ENCODE measurements around the gene ITGB6. TPM values are rescaled to one million over a fixed set of nuclear protein-coding genes. Genes with fewer than 3 reads are reported as not detected.

The ITGB6 gene
- total and polyA plus RNA-seq, 2 of the 4 experiments (the other 2 are of a cell fraction): under 0.01 TPM; not detected in 1

GRCh38 chr2:160226367-160226766, 26.3 kb upstream of the ITGB6 start:
- Histone ChIP-seq H3K9me3 (ENCODE audit: control insufficient read depth, insufficient read depth, low read length) (no peaks in the 10 kb centered on the region), H3K4me1 (ENCODE audit: control insufficient read depth, insufficient read depth, low read length) (peaks cover 33% of the 10 kb centered on the region), H3K27ac (ENCODE audit: insufficient read depth, low read length) (no peak overlapping the region), H4K8ac (ENCODE audit: low read depth in 2 of 2, low read length in 2 of 2) (no peak overlapping the region), H4K5ac (ENCODE audit: low read depth, low read length) (peak overlapping the region; percentile 20; the same call in 1 of the 2 replicates), H3K18ac (ENCODE audit: low read depth, low read length) (peak overlapping the region; percentile 55; the same call in 1 of the 2 replicates), H2BK120ac (ENCODE audit: low read depth, low read length) (peak overlapping the region; percentile 44; the same call in 1 of the 2 replicates), H3K4me2 (ENCODE audit: low read depth, low read length) (no peak overlapping the region), H3K14ac (replicated peaks; ENCODE audit: low read depth, low read length) (no peak overlapping the region), H3K27me3 (ENCODE audit: control insufficient read depth, insufficient read depth, low read length) (no peaks in the 10 kb centered on the region), H4K20me1 (ENCODE audit: insufficient read depth, low read length) (no peaks in the 10 kb centered on the region), H3K4me3 (ENCODE audit: insufficient read depth, low read depth, low read length) (no peak overlapping the region), H3K79me1 (ENCODE audit: low read depth in 1 of 2, low read length in 2 of 2) (peaks cover 0 to 6% of the 10 kb centered on the region in 2 experiments; a peak in 1 of 4 replicates), H2AK9ac (replicated peaks; ENCODE audit: low read depth, low read length, poor library complexity) (no peak overlapping the region), H3K23ac (ENCODE audit: low read depth, low read length) (0 out of 2 replicates have a peak overlapping the region, but pooled peaks have one; percentile 8), H3K36me3 (ENCODE audit: control insufficient read depth, insufficient read depth, low read length) (no peaks in the 10 kb centered on the region), H2BK20ac (ENCODE audit: low read depth, low read length) (peak overlapping the region; percentile 17), H4K91ac (ENCODE audit: insufficient read depth, low read depth, low read length) (peak overlapping the region; percentile 48), H3K9me1 (ENCODE audit: insufficient read depth, low read length) (peaks cover 39% of the 10 kb centered on the region), H2AFZ (replicated peaks; ENCODE audit: low read length, poor library complexity) (no peak overlapping the region), H2BK15ac (ENCODE audit: low read depth, low read length) (no peak overlapping the region), H2BK5ac (ENCODE audit: low read depth, low read length, poor library complexity, severe bottlenecking) (no peak overlapping the region), H3K4ac (ENCODE audit: low read depth, low read length) (peak overlapping the region; percentile 28; the same call in 1 of the 2 replicates), H2AK5ac (ENCODE audit: low read depth, low read length) (0 out of 2 replicates have a peak overlapping the region, but pooled peaks have one; percentile 9), H3K56ac (ENCODE audit: extremely low read depth, insufficient read depth, low read length) (no peak overlapping the region), H3K9ac (ENCODE audit: low read depth, low read length) (no peak overlapping the region)
- ChIA-PET POLR2A (ENCODE audit: unreplicated experiment) (no interaction called here), CTCF (interaction anchor here (0.5 to 2.2 kb wide), 3 partner anchors 14 to 134 kb away, joined by 3 to 7 read pairs (median 3); no protein-coding TSS in a partner anchor)
- no peak for DNase-seq
- intact Hi-C loops (cut with micrococcal nuclease) (no loop called here), dilution Hi-C loops (cut with HindIII; ENCODE audit: low sequenced_read_pairs, unreplicated experiment) (no loop called here), in situ Hi-C loops (cut with MboI; ENCODE audit: low sequenced_read_pairs) (no loop called here)
- no TSS peak for BruUV-seq (replicated peaks)
- WGBS, 2 experiments (ENCODE audit: extremely low coverage in 2 of 2, insufficient read length in 1 of 2): 80% methylated on average over 2 of the region's 5 CpGs; no CpG with 5 or more reads in 1 of the 2 experiments
- ATAC-seq (ENCODE audit: low read depth): no peak
- TF ChIP-seq NFE2L2 (IDR thresholded peaks at IDR 0.05; ENCODE audit: low read depth, low read length) (no peak), RCOR1 (IDR thresholded peaks at IDR 0.05; ENCODE audit: insufficient replicate concordance, low read length) (no peak), BHLHE40 (IDR thresholded peaks at IDR 0.05; ENCODE audit: low read depth, low read length) (no peak), ELK1 (IDR thresholded peaks at IDR 0.05; ENCODE audit: borderline replicate concordance, low read depth, low read length) (no peak), CEBPB (IDR thresholded peaks at IDR 0.05; ENCODE audit: low read depth, low read length) (no peak)
